NCI-H526 treated with DMSO at 0.1 percent for 48 hours (cell line): Measurements from ENCODE around the gene ITPRID1.

Experiments used
- DNase-seq: peaks from one replicate; lab custom pipeline; 2025; lab: John Stamatoyannopoulos, UW

The ITPRID1 gene

DNA sequence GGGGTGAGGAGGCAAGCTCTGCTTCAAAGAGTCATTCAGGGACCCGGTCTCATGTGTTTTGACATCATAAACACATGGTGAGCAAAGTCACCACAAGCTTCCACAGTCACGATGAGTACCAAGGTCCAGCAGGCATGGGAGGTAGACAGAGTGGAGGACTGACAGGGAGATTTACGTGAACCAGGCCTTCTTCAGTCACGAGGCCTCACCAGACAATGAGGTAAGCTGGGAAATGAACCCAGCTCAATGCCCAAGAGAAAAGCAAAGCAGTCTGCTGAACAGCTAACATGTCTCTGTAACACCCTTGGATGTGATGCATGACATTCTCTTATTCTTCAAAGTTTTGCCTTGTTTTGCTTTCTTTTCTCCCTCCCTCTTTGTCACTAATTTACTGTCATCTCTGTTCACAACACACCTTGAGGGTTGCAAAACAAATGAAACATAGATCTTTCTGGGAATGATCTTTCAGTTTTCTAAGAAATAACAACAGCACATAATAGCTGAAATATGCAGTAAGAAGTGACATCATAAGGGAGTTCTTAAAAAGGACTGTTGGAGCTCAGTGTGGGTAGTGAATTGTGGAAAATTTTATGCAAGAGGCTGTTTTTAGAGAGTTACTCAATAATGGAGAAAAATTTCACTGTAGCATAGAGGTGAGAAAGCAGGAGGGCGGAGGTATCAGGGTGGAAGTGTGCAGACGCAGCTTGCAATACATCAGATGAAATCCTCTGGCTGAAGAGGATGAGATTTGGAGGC is 182.1 kb downstream of the ITPRID1 start:
- DNase-seq: no peak

DNA sequence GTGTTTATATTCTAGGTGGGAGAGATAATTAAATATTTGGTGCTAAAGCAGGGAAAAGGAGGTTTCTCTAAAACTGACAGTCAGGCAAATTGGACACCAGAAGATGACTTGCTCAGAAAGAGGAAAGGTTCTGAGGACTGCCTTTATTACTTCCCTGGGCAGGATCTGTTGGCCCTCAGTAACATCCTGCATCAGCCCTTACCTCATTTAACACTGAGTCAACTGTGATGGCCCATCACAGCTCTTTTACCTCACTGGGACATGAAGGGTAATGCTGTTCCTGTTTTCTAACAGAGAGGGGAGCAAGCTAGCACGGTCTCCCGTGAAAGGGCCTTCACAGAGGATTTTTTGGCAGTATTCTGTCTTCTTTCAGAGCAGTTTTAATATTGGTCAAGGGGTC is 185.2 kb downstream of the ITPRID1 start:
- no peak for DNase-seq

DNA sequence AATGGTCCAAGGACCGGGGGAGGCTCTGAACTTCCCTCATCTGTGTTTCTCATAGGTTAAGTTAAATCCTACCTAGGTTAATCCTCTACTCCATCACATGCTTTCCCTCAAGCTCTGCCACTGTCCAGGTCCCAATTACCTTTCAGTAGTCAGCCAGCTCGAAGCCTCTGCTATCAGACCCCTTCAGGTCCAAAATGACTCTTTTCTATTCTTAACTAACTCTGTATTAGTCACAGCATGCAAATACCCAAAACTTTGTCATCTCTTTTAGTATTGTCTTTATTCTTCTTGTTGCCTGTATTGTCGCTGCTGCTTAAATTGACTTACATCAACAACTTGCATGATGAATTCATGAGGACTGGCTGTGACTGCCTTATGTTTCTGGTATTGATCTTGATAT is 188.5 kb downstream of the ITPRID1 start:
- no peak for DNase-seq

DNA sequence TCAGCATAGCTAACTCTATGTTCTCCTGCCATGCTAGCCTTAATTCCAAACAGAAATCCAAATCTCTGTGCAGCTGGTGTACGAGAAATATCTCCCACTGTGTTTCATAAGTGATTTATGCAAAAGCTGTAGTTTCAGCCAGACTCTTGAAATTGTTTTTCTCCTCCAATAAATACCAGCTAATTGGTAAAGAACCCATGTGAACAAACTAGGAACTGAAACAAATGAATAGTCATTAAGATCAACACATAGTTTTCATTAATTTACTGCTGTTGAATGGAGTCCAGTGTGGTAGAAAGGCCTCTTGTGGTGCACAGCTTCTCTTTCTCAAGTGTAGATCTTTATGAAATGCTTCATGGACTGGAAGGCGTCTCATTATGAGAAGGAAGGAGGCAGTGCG is 191.5 kb downstream of the ITPRID1 start:
- DNase-seq: no peak

DNA sequence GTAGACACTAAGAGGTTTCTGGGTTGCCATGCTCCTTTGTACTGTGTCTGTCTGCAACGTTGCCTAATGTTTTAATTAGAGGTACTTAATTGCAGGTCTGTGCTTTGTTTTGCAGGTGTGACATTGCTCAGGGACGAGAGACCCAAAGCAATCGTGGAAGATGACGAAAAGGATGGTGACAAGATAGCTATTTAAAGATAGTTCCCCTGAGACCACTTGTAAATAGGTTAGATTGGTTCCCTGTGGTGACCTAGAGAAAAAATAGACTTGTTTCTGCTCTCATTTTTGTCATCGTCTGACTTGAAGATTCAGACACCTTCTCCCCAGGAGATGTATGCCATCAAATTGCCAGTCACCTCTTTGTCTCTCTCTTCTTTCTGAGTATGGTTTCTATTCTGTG is 193.2 kb downstream of the ITPRID1 start:
- DNase-seq: no peak
